Right ventricle myocardium superior (tissue), 1 donor: ENCODE data around the gene ADPRS. TPM values are rescaled to one million over a fixed set of nuclear protein-coding genes. Genes with fewer than 3 reads are reported as not detected.

Experiments used
- ATAC-seq: fragments of 200-7000 bp; cut with Tn5 transposase; one replicate; pipeline ENCODE4 v1.9.1; 2020; ENCODE audit warnings: mild to moderate bottlenecking; ENCODE audit not compliant: poor library complexity
- DNase-seq: peaks from one replicate; pipeline ENCODE4 v3.0.0-alpha.2; 2020
- intact Hi-C: fragments of 100-400 bp; cut with DNase I; formaldehyde crosslinking; loops from one replicate; pipeline ENCODE4 v1.11.2; 2022
- total RNA-seq: library from RNA; stranded (reverse); fragmentation: NEBNext Ultra II Directional; extraction: Animal tissue kit (Norgen Biotek cat#: 25700); gene quantifications from one replicate; pipeline ENCODE4 v1.2.1, GENCODE V29; 2021
- donor health status: DM: no; HTN: yes; CAD: no; lungs with severe emphysema.

Gene ADPRS
- total RNA-seq, 1 donor from 2014 or later, result 19.1 TPM

DNA sequence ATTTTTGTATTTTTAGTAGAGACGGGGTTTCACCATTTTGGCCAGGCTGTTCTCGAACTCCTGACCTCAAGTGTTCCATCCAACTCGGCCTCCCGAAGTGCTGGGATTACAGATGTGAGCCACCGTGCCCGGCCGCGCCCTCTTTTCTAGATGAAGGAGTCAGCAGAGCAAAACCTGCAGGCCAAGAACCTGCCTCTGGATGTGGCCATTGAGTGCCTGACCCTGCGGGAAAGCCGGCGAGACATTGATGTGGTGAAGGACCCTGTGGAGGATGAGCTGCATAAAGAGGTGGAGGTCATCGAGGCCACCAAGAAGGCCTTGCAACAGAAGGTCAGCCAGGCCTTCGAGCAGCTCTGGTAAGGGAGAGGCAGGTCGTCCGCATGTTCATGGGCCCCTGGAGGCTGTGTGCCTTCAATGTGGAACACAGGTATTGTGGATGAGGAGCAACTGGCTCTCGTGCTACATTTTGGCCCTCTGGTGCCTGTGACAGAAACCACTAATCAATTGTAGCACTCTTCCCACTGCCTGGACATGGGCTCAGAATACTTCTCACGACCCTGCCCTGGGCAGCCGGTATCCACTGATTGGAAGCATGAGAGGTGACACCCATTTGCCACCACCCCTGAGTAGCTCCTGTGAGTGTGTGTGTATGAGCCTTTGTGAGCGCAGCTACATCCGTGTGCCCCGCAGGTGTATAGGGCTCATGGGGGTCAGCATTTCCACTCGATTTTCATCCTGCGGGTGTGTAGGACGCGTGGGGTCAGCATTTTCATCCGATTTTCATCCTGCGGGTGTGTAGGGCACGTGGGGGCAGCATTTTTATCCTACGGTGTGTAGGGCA lies 2.8 kb upstream of the ADPRS start:
- ATAC-seq (no peak), DNase-seq (no peak)
- intact Hi-C loops, result no loop called here

DNA sequence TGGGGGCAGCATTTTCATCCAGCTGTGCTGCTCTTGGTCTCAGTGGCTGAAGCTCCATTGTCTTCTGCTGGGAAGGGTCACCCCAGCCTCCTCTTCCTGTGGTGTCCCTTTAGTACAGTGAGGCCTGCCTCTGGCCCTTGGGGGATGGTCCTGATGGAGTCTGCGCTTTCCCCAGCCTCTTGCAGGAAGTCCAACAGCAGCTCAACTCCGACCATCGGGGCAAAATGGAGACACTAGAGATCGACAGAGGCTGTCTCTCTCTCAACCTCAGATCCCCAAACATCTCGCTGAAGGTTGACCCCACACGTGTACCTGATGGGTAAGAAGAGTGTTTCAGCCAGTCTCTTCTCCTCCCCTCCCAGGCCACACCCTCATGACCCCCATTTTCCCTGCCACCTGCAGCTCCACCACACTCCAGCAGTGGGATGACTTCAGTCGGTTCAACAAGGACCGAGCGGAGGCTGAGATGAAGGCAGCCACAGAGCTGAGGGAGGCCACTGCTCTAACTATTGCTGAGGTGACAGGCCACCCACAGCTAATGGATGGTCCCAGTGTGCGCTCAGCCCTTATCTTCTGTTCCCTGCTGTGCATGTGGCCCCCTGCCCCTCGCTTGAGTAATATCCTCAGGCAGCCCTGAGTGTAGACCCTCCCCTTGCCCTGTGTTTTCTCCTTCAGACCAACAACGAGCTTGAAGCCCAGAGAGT lies 2.0 kb upstream of the ADPRS start:
- intact Hi-C loops, result no loop called here
- DNase-seq, result no peak
- ATAC-seq, result no peak

DNA sequence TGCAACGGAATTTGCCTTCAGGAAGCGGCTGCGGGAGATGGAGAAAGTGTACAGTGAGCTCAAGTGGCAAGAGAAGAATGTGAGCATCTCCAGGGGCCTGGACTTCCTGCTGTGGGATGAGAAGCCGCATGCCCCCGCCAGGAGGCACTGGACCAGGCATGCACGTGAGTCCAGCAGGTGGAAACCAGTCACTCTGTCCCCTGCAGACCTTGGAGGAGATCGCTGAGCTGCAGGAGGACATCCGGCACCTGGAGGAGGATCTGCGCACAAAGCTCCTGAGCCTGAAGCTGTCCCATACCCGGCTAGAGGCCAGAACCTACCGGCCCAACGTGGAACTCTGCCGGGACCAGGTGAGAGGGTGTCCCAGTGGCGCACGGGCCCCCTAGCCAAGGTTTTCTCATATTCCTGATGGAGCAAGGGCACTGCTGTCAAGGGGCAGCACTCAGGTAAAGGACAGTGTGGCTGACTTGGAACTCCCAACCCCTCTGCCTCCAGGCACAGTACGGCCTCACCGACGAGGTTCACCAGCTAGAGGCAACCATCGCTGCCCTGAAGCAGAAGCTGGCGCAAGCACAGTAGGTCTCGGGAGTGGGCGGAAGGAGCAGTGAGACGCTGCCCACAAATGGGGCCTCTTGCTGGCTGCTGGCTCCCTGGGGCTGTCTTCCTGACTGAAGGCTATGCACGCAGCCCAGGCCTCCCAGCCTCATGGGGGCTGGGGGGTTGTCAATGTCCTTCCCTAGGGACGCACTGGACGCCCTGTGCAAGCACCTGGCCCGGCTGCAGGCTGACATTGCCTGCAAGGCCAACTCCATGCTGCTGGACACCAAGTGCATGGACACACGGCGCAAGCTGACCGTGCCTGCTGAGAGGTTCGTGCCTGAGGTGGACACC lies 1.2 kb upstream of the ADPRS start:
- intact Hi-C loops, result no loop called here
- no peak for DNase-seq
- no peak for ATAC-seq

DNA sequence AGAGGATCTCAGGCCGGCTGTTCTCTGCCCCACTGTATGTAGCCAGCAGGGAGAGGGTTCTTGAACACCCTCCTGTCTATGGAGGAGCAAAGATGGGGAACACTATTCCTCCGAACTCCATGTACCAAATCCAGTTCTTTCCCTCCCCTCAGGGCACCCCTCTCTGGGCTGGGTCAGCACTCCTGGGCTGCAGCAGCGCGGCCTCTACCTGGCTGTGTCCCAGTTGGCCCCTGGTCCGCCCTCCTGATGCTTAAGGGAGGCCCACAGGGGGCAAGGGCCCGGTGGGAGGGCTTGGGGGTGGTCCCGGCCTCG lies 471 bp upstream of the ADPRS start:
- ATAC-seq, result peak; percentile 5
- no peak for DNase-seq
- intact Hi-C loops, result no loop called here

DNA sequence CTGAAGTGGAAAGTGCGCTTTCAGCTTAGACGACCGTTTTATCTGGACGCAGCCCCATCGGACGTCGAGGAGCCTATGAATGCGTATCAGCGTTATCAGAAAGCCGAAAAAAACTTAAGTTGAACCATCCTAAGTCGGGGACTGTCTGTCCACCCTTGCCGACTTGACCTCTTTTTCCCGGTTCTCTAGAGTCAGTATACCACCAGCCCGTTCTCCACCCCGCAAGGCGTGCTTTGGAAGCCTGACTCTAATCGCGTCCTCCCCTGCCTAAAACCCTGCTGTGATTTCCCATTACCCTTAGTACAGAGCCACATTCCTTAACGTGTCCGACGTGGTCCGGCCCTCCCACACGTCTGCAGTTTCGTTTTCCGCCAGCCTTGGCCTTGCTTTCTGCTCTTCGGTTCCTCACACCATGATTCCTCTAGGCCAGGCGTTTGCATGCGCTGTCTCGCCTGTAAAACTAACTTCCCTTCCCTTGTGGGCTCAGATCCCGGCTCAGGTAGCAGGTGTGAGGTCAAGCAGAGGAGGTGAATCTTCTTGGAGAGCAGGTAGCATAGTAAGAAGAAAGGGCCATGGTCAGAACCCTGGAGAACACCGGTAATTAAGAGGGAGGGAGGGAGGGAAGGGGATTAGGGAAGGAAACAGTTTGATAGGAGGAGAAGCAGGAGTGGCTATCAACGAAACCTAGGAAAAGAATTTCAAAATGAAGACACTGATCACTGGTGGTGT lies 865 bp downstream of the ADPRS start:
- ATAC-seq, result no peak
- intact Hi-C loops, result loop anchor here (10.0 kb wide), 1 partner anchor 105 kb away; no protein-coding TSS in a partner anchor
- DNase-seq, result no peak

DNA sequence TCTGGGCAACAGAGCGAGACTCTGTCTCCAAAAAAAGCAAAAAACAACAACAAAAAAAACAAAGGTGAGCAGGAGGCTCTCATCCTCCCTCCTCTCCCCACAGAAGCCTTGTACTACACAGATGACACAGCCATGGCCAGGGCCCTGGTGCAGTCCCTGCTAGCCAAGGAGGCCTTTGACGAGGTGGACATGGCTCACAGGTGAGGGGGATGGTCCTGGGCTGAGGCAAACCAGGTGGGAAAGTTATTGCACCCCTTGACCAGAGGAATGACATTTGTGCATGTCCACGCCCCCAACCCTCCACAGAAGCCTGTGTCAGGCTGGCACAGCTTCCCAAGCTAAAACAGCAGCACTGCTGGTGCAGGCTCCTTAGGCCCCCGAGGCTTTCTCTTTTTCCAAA lies 2.4 kb downstream of the ADPRS start:
- intact Hi-C loops, result loop anchor here (10.0 kb wide), 1 partner anchor 104 kb away; no protein-coding TSS in a partner anchor
- DNase-seq (no peak), ATAC-seq (no peak)

DNA sequence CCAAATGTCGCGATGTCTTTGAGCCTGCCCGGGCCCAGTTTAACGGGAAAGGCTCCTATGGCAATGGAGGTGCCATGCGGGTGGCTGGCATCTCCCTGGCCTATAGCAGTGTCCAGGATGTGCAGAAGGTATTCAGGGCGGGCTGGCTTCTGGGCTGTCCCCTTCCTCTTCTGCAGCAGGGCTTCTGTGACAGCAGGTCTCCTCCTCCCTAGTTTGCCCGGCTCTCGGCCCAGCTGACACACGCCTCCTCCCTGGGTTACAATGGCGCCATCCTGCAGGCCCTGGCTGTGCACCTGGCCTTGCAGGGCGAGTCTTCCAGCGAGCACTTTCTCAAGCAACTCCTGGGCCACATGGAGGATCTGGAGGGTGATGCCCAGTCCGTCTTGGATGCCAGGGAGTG lies 3.0 kb downstream of the ADPRS start:
- no peak for DNase-seq
- intact Hi-C loops, result loop anchor here (10.0 kb wide), 1 partner anchor 103 kb away; no protein-coding TSS in a partner anchor
- ATAC-seq, result no peak

DNA sequence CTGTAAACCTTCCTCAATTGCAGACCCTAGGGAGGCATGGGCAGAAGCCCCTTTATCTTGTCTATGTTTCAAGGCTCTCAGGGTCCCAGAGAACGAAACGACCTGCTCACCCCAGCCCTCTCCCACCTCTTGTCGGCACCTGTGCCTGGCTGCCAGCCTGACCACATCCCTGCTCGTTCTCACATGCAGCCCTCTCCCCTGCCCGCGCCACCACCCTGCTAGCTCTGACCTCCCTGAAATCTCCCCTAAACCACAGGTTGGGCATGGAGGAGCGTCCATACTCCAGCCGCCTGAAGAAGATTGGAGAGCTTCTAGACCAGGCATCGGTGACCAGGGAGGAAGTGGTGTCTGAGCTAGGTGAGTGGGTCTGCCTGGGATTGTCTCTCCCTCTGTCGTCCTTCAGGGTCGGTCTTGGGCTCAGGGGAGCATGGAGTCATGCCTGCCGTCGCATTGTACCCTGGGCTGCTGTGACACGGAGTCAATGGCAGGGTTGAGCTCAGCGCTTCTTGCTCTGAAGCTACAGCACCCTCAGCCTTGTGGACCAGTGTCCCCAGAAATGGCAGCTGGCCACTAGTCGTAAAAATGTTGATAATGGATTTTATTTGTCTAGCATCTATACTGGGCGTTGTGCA lies 3.6 kb downstream of the ADPRS start:
- ATAC-seq, result no peak
- intact Hi-C loops, result loop anchor here (10.0 kb wide), 1 partner anchor 103 kb away; no protein-coding TSS in a partner anchor
- DNase-seq, result no peak

DNA sequence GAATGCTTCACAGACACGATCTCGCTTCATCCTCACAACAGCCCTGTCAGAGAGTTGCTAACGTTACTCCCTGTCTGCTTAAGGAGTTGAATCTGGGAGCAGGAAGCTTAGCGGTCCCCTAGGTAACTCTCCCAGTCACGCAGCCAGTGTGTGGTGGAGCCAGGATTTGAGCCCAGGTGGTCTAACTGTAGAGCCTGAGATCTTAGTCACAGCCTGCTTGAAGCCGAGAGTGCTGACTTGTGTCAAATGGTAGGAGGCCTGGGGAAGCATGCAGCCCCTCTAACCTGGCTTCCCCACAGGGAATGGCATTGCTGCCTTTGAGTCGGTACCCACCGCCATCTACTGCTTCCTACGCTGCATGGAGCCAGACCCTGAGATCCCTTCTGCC lies 4.1 kb downstream of the ADPRS start:
- no peak for DNase-seq
- intact Hi-C loops, result loop anchor here (10.0 kb wide), 1 partner anchor 102 kb away; no protein-coding TSS in a partner anchor
- no peak for ATAC-seq

DNA sequence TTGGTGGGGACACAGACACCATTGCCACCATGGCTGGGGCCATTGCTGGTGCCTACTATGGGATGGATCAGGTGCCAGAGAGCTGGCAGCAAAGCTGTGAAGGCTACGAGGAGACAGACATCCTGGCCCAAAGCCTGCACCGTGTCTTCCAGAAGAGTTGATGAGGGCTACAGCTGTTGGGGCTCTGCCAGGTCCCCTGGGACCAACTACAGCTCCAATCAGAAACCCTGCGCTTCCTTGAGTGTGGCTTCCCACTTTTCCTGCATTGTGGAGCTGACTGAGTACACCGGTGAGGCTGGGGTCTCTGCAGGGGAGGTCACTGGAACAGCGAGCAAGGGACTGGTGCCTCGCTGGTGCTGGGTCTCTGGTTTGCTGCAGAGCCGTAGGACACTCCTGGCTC lies 4.5 kb downstream of the ADPRS start:
- no peak for DNase-seq
- intact Hi-C loops, result loop anchor here (10.0 kb wide), 1 partner anchor 102 kb away; no protein-coding TSS in a partner anchor
- ATAC-seq, result no peak

DNA sequence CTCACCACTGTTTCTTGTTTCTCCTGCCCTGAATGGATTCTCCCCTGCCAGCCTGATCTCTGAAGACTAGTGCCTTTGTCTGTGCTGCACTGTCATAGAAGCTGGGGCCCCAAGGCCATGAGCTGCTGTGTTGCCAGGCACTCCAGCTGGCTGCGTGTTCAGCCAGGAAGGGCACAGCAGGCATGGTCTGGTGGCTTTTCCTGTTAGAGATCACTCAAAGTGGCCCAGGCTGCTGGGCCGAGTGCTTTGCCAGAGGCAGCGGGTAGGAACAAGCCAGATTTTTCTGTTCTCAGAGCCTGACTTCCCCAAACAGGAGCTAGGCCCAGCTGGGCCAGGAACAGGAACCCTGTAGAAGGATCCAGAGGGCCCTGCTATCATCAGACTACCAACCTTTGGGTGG lies 5.2 kb downstream of the ADPRS start:
- DNase-seq (no peak), ATAC-seq (peak; percentile 23)
- intact Hi-C loops, result loop anchor here (10.0 kb wide), 1 partner anchor 101 kb away; no protein-coding TSS in a partner anchor

DNA sequence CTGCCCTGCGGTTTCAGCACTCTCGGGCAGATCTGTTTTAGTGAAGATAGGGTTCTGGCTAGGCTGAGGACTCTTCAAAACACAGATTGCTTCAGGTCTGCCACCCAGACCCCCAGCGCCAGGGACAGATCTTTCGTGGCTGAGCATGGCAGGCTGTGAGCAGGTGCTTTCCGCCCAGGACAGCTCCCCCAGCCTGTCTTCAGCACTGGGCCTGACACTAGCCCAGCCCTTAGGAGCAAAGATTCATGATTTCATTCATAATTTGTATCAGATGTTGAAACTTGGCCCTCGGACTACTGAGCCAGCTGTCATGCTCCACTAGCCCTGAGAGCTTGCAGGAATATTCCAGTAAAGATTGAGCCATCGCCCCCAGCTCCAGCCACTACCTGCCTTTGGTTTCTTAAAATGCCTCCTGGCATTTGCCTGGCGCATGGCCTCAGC lies 5.9 kb downstream of the ADPRS start:
- no peak for ATAC-seq

DNA sequence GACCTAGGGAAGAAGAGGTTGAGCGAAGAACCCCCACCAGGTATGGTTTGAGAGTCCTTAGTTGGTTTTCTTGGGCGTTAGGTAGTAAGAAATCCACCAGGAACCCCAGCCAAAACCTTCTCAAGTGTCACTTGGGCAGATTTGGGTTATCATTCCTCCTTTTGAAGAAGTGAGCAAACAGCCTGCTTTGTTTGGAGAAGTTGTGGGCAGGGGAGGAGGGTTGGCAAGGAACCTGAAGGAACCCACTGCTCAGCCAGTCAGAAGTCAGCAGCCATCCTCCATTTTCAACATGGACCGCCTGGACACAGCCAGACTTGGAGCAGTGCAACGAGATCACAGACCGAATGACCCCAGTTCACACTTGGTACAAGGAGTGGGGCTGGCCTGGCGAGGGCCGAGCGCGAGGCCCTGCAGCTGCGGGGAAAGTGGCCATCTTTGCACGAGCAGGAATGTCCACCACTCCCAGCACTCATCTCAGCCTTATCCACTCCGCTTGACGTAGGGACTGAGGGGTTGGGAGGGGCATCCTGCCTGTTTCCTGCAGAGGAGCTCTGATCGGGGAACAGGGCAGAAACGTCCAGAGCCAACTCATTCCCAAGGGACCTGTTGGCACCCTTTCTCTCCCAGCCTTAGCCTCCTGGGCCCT lies 7.2 kb downstream of the ADPRS start:
- DNase-seq, result no peak

More for the DNA sequence above, 5.9 kb downstream of the ADPRS start:
- DNase-seq, result no peak
- intact Hi-C loops, result loop anchor here (5.0 to 10.0 kb wide), 3 partner anchors 100 to 328 kb away; no protein-coding TSS in a partner anchor

DNA sequence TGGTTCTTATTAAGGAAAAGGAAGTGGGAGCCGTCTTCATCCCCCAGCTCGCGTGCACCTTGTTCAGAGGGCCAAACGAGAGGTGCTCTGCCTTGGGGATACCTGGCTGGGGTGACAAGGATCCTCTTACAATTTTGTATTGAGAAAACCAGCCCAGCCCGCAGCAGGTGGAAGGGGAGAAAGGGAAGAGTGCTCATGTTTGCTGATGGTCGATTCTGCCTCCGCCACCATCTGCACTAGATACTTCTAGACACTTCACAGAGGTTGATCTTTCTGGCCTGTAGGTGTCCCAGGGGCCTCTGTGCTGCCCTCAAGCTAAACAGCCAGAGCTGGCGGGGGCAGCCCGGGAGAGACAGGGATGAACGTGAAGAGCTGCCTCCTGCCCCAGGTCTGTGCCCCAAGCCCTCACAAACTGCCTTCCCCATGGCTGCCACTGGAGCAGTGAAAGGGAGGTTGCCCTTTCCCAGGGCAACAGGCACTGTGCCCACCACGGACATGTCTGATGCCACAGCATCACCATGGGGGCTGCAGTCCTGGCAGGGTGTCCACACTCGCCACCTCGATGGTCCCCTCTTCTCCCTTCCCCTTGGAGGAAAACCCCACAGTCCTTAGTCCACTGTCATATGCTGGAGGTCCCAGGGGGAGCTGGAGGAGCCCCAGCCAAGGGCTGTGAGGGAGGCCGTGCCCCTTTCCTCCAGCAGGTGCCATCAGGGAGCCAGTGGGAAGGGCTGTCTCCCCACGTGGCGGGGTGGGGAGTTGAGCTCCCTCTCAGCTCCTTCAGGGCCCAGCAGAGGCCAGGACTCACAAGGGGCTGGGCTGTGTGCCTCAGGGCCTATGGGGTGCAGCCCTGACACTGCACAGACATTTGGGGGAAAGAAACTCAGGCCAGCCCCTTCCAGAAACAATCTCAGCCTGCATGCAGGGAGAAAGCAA lies 8.1 kb downstream of the ADPRS start:
- intact Hi-C loops, result loop anchor here (5.0 to 10.0 kb wide), 3 partner anchors 98 to 326 kb away; no protein-coding TSS in a partner anchor
- ATAC-seq (no peak), DNase-seq (no peak)

More for the DNA sequence above, 7.2 kb downstream of the ADPRS start:
- intact Hi-C loops, result loop anchor here (5.0 to 10.0 kb wide), 3 partner anchors 99 to 326 kb away; no protein-coding TSS in a partner anchor
- no peak for ATAC-seq

DNA sequence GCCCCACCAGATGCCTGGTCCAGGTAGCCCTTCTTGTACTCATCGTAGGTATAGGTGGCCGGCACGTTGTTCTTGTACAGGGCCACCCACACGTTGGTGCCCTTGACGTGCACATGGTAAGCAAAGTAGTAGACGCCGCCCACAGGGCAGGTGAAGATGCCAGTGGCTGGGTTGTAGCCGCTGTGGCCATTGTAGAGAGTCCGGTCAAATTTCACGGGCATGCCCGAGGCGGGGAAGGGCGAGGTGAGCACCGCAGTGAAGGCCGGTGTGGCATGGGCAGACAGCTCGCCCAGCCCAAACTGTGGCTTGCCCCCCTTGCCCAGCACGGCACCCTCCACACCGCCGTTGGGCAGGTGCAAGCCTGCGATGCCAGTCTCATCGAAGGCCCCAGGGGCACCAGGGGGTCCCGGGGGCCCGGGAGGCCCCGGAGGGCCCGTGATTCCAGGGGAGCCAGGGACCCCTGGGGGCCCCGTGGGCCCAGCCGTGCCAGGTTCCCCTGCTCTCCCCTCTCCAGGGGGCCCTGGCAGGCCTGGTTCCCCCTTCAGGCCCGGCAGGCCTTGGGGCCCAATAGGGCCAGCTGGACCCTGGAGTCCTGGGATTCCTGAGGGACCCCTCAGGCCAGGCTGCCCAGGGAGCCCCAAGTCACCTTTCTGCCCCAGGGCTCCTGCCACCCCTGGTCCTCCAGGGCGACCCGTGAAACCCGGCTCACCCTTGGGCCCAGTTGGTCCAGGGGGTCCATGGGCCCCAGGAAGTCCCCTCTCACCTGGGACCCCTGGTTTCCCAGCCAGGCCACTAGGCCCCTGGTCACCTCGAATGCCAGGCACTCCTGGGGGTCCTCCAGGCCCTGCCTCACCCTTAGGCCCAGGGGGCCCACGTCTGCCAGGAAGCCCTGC lies 9.2 kb downstream of the ADPRS start:
- ATAC-seq (no peak), DNase-seq (no peak)
- intact Hi-C loops, result loop anchor here (5.0 to 10.0 kb wide), 3 partner anchors 97 to 324 kb away; no protein-coding TSS in a partner anchor
